ENCODE results near the gene CCDC142. TPM values are rescaled to one million over a fixed set of nuclear protein-coding genes. Genes with fewer than 3 reads are reported as not detected.
A peak's percentile ranks its signal among the peaks of the same experiment; 100 is the strongest.

CCDC142 gene, protein sequence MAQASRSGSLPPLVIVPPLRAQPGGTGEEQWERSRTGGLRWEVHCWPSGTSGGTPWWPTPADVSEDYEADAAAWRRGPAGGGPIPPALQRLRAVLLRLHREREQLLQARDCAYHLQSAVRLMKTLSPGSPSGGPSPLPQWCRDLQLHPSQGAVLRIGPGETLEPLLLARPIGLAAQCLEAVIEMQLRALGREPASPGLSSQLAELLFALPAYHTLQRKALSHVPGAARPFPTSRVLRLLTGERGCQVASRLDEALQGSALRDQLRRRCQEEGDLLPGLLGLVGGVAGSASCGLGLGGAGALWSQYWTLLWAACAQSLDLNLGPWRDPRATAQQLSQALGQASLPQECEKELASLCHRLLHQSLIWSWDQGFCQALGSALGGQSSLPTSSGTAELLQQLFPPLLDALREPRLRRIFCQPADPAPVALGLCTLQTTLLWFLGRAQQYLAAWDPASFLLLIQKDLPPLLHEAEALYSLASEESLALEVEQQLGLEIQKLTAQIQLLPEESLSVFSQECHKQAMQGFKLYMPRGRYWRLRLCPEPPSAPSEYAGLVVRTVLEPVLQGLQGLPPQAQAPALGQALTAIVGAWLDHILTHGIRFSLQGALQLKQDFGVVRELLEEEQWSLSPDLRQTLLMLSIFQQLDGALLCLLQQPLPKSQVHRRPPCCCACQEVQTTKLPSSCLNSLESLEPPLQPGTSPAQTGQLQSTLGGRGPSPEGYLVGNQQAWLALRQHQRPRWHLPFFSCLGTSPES
- total RNA-seq (2014; rRNA removed; shearing (Covaris generic)): 5.4 and 12.4 TPM in 2 replicates

DNA sequence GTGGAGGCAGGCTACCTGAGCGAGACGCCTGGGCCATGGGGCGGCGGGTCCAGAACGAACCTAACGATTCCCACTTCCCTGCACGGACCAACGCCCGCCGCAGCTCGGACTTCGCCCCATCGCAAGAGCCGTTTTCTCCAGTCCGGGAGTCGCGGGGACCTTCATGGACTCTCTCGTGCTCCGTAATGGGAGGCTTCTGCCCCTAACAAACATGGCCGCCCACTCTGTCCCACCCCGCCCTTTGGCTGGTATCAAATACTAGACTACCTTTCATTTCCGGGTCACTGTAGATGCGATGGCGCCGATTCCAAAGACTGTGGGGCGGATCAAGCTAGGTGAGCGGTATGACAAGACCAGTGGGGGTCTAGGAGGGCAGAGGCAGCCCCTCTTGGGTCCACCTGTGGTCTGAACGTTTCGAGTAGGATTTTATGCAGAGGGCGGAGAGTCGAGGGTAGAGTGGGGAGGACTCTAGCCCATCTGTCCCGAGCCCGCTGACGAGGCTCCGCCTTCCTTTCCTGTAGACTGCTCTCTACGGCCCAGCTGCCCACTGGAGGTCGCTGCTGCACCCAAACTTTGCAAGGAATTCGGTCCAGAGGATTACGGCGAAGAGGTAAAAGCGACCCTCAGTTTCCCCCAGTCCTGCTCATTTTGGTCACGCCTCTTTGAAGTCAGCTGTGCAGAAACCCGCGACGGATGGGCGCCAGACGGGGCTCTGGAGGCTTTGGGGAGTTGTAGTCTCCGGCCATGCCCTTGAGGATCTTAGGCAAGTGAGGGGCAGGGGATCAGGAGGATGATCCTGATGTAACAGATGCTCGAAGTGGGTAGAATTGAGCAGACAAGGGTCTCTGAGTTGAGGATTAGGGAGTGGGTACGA is at the start of gene CCDC142, which contains the start of gene TTC31:
Gene CCDC142 (minus strand): TSS at position 198 of the 874 bp plus-strand sequence. CDS start 161 bp downstream, at position 37.
Gene TTC31 (plus strand): TSS at position 281 of the 874 bp plus-strand sequence. CDS start 15 bp downstream, at position 296.
- DNase-seq (ENCODE audit: low read depth in 1 of 2, low spot score in 2 of 2): peak; percentile 96 to 99
- no peaks in the 10 kb centered on the region for H3K27me3 ChIP-seq (replicated peaks)
- H3K4me3 ChIP-seq: peak within 1 kb of the TSS; percentile 76
- H3K27ac ChIP-seq: peak within 1 kb of the TSS; percentile 70
- 0 out of 2 replicates have a peak, but pooled peaks cover 4% of the 10 kb centered on the region for H3K9me3 ChIP-seq (replicated peaks)
- peaks cover 16% of the 10 kb centered on the region for H3K4me1 ChIP-seq (replicated peaks)
- H3K36me3 ChIP-seq: peaks cover 45% of the 10 kb centered on the region

DNA sequence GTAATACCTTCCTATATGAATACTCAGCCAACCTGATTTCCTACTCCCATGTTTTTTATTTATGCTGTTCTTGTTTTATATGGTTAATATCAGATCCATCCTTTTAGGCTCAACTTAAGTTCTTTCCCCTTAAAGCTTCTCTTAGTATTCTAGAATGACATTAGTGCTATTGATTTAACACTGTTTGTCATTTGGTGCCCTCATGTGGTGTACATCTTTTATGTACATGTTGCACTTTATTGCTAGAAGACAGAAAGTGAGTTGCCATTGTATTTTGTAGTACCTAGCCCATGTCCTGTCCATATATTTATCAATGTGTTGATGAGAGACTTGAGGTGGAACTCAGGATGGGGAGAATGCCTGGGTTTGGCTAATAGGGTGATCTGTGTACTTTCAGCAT is 49.4 kb upstream of the CCDC142 start:
- no peak for DNase-seq (ENCODE audit: low read depth in 1 of 2, low spot score in 2 of 2)
- Histone ChIP-seq H3K27me3 (replicated peaks) (no peaks in the 10 kb centered on the region), H3K9me3 (replicated peaks) (no peaks in the 10 kb centered on the region), H3K4me3 (no peak overlapping the region), H3K27ac (no peak overlapping the region), H3K36me3 (peaks cover 41% of the 10 kb centered on the region), H3K4me1 (replicated peaks) (peaks cover 13% of the 10 kb centered on the region)

DNA sequence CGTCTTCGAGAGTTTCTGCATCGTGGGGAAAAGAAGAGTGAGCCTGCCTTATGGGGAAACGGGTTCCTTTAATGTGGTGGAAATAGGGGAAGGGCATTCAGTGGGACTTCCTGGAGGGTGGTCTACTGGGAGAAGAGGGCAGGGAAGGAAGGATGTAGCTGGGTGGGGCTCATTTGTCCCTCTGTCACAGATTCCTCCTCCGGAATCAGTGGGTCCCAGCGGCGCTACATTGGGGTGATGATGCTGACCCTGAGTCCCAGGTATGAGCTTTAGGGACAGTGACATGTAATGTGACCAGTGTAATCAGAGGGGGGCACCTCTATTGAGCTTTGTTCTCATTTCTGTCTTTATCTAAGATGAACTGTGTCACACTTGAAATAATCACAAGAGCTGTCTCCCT is 48.9 kb upstream of the CCDC142 start:
- H3K27ac ChIP-seq: no peak overlapping the region
- H3K9me3 ChIP-seq (replicated peaks): no peaks in the 10 kb centered on the region
- H3K36me3 ChIP-seq: peaks cover 46% of the 10 kb centered on the region
- peaks cover 13% of the 10 kb centered on the region for H3K4me1 ChIP-seq (replicated peaks)
- DNase-seq (ENCODE audit: low read depth in 1 of 2, low spot score in 2 of 2): no peak
- no peaks in the 10 kb centered on the region for H3K27me3 ChIP-seq (replicated peaks)
- H3K4me3 ChIP-seq: no peak overlapping the region

DNA sequence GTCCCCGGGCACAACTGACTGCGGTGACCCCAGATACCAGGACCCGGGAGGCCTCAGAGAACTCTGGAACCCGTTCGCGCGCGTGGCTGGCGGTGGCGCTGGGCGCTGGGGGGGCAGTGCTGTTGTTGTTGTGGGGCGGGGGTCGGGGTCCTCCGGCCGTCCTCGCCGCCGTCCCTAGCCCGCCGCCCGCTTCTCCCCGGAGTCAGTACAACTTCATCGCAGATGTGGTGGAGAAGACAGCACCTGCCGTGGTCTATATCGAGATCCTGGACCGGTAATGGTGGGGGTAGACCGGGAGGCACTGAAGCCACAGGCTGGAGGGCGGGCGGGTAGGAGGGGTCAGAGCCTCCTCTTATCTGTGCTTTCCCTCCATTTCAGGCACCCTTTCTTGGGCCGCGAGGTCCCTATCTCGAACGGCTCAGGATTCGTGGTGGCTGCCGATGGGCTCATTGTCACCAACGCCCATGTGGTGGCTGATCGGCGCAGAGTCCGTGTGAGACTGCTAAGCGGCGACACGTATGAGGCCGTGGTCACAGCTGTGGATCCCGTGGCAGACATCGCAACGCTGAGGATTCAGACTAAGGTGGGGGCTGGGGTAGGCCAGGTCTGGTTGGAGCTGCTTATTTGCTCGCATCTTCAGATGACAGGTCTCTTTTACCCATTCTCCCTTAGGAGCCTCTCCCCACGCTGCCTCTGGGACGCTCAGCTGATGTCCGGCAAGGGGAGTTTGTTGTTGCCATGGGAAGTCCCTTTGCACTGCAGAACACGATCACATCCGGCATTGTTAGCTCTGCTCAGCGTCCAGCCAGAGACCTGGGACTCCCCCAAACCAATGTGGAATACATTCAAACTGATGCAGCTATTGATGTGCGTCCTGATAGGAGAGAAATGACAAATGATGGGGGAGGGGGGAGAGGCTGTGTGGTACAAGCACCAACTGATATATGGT is 47.7 kb upstream of the CCDC142 start:
- peak overlapping the region; percentile 14; the same call in 1 of the 2 replicates for H3K27ac ChIP-seq
- peak overlapping the region; percentile 84 for H3K4me3 ChIP-seq
- peaks cover 13% of the 10 kb centered on the region for H3K4me1 ChIP-seq (replicated peaks)
- no peaks in the 10 kb centered on the region for H3K9me3 ChIP-seq (replicated peaks)
- peak in 1 of 2 experiments; percentile 43 for DNase-seq (ENCODE audit: low read depth in 1 of 2, low spot score in 2 of 2)
- H3K36me3 ChIP-seq: peaks cover 58% of the 10 kb centered on the region
- H3K27me3 ChIP-seq (replicated peaks): no peaks in the 10 kb centered on the region

DNA sequence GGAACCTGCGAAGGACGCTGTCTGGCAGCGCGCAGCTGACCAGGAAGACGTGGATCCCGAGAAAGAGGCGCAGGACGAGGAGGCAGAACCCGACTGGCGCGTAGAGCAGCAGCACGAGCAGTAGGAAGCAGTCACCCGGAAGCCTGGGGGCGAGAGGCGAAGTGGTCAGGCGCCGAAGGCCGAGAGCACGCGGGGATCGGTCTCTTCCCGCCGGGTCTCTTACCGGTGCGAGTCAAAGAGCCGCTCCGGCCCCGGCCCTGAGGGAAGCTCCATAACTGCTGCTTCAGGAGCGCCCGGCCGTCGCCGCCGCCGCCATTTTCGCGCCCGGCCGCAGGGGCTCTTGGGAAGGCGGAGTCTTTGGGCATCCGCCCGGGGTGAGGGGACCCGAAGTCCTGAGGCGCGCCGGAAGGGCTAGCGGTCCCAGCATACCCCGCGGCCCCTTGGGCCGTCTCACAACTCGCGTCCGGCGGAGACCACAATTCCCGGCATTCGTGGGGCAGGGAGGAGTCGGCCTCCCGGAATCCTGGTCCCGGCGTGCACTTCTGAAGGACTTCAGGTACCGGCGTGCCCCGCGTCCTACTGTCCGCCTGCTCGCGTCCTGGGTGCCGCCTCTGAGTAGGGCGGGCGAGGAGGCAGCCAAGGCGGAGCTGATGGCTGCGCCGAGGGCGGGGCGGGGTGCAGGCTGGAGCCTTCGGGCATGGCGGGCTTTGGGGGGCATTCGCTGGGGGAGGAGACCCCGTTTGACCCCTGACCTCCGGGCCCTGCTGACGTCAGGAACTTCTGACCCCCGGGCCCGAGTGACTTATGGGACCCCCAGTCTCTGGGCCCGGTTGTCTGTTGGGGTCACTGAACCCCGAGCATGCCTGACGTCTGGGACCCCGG is 46.8 kb upstream of the CCDC142 start, which contains the start of the genes AUP1 and HTRA2:
Gene AUP1 (minus strand): TSS at position 350 of the 882 bp plus-strand sequence. CDS start 77 bp downstream, at position 273.
Gene HTRA2 (plus strand): TSS at position 577 of the 882 bp plus-strand sequence. CDS start 74 bp downstream, at position 651.
- Histone ChIP-seq H3K36me3 (peaks cover 60% of the 10 kb centered on the region), H3K27me3 (replicated peaks) (no peaks in the 10 kb centered on the region), H3K27ac (peak within 1 kb of the TSS; percentile 76), H3K4me3 (peak within 1 kb of the TSS; percentile 84), H3K9me3 (replicated peaks) (no peaks in the 10 kb centered on the region), H3K4me1 (replicated peaks) (peaks cover 13% of the 10 kb centered on the region)
- peak; percentile 97 to 99 for DNase-seq (ENCODE audit: low read depth in 1 of 2, low spot score in 2 of 2)

DNA sequence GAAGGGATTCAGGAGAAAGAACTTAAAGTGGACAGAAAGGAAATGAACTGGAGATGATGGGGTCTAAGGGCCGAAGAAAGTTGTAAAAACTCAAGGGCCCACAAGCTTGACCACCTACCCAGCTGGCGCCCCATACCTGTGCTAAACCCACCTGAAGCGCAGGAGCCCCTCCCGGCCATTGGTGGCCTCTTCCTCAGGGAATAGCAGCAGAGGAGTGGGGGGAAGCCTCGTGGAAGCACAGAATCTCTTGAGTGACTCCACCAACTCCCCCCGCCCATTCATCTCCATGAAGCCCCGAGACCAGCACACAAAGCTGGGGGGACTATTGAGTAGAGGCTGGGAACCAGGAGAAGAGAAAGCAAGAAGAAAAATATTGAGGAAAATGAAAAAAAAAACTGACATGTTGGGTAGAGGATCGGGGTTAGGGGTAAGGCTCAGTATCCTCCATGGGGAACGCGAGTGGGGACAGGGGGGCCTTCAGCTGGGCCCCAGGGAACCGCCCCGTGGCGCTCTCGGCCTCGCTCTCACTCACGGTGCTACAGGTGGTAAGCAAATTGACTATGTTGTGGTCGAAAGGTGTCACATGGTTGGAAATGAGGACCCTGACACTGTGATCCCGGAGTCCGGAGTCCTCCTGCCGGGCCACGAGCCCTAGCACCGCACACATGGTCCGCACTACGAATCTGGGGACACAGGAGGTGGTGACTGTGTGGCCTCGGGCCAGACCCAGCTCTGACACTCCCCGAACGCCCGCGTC is 46.0 kb upstream of the CCDC142 start:
- no peak for DNase-seq (ENCODE audit: low read depth in 1 of 2, low spot score in 2 of 2)
- peaks cover 60% of the 10 kb centered on the region for H3K36me3 ChIP-seq
- H3K27me3 ChIP-seq (replicated peaks): no peaks in the 10 kb centered on the region
- H3K4me3 ChIP-seq: peak overlapping the region; percentile 84
- H3K27ac ChIP-seq: peak overlapping the region; percentile 76
- H3K4me1 ChIP-seq (replicated peaks): peaks cover 13% of the 10 kb centered on the region
- no peaks in the 10 kb centered on the region for H3K9me3 ChIP-seq (replicated peaks)

DNA sequence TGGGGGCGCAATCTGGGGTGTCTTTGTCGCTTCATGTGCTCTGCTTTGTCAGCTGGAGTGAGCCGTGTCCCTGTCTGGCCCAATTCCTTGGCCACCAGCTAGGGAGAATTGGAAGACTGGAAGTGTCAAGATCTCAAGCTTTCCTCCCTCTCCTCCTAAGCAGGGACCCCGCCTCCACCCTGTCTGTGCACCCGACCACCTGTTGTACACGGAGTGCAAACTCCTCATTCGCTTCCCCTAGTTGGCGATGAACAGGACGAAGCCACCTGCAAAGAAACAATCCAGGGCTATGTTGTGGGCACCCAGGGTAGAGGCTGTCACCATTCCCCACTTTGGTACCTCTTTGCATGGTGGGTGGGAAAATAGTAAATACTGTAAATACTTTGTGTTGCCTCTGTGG is 44.9 kb upstream of the CCDC142 start:
- Histone ChIP-seq H3K4me1 (replicated peaks) (peaks cover 13% of the 10 kb centered on the region), H3K4me3 (no peak overlapping the region), H3K36me3 (peaks cover 54% of the 10 kb centered on the region), H3K9me3 (replicated peaks) (no peaks in the 10 kb centered on the region), H3K27me3 (replicated peaks) (no peaks in the 10 kb centered on the region), H3K27ac (no peak overlapping the region)
- no peak for DNase-seq (ENCODE audit: low read depth in 1 of 2, low spot score in 2 of 2)

DNA sequence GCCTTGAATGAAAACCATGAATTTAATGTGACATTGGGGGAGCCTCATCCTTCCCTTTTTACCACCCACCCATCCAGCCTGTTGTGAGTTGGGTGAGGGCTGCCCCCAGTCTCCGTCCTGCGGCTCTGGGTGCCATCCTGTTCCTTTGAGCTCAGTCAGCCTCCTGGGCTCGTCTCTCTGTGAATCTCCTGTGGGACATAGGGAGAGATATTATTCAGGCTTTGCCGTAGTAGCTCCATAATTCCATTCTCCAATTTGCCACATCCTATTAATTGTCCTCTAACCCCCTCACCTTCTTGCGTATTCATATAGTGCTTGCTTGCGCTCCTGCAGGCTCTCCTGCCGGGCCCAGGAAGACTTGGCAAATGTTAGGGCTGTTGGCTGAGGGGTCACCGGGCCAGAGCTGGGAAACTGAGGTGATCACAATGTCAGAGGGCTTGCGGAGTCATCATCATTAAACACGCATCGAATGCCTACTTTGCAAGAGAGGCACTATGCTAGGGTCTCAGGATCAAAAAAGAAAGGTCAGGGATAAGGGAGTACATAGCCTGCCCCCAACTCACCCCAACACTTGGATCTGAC is 43.9 kb upstream of the CCDC142 start:
- peaks cover 13% of the 10 kb centered on the region for H3K4me1 ChIP-seq (replicated peaks)
- peaks cover 46% of the 10 kb centered on the region for H3K36me3 ChIP-seq
- H3K27ac ChIP-seq: no peak overlapping the region
- H3K4me3 ChIP-seq: no peak overlapping the region
- H3K27me3 ChIP-seq (replicated peaks): 0 out of 2 replicates have a peak, but pooled peaks cover 2% of the 10 kb centered on the region
- DNase-seq (ENCODE audit: low read depth in 1 of 2, low spot score in 2 of 2): no peak
- no peaks in the 10 kb centered on the region for H3K9me3 ChIP-seq (replicated peaks)

DNA sequence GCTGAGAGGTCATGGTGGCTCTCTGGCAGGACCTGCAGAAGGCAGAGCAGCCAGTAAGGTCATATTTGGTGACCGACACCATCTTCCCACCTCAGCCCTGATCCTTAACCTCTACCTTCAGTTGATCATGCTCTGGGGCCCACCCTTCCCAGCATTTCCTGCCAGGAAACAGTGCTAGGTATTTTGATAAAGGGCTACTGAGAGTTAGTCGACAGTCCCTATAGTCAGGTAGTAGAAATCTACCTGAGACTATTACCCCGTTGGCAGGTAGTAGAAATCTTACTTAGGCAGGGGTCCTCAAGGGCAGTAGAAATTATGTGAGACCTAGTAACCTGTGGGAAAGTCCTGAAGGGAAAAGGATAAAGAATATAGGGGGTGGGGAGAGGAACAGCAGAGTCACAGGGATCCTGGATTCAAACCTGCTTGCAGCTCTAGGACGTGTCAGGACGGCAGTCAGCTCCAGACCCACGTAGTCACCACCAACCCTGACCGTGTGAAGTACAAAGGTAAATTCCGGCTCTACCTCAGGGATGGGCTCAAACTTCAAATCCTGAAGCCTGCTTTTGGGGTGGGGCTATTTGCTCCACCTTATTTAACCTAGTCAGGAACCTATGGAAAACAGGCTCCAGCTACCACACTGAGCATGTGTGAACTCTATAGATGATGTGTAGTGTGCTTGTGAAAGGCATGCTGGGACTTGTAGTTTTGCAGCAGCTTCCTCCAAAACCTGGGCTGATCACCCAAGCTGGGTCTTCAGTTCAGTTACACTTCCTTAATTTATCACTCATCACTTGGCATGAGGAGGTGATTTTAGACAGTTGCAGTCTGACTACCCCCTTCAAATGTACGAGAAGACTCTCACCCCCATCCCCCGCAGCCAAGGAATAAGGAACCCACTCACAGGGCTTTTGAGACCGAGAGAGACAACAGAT is 43.2 kb upstream of the CCDC142 start, which contains the start of gene DQX1:
Gene DQX1 (minus strand): TSS at position 515 of the 932 bp plus-strand sequence. CDS start 502 bp downstream, at position 13.
- no peaks in the 10 kb centered on the region for H3K9me3 ChIP-seq (replicated peaks)
- H3K27me3 ChIP-seq (replicated peaks): 0 out of 2 replicates have a peak, but pooled peaks cover 4% of the 10 kb centered on the region
- H3K4me3 ChIP-seq: no peak within 1 kb of the TSS
- H3K27ac ChIP-seq: no peak within 1 kb of the TSS
- peaks cover 12% of the 10 kb centered on the region for H3K4me1 ChIP-seq (replicated peaks)
- no peak for DNase-seq (ENCODE audit: low read depth in 1 of 2, low spot score in 2 of 2)
- H3K36me3 ChIP-seq: peaks cover 39% of the 10 kb centered on the region
